GM21717 (cell line): Measurements from ENCODE around the gene NFIA.

Experiments used
- ATAC-seq: cut with Tn5 transposase; IDR thresholded peaks from one replicate; pipeline ENCODE4 v1.9.1; 2021; ENCODE audit warnings: mild to moderate bottlenecking, moderate library complexity; ENCODE audit not compliant: unreplicated experiment

NFIA gene

DNA sequence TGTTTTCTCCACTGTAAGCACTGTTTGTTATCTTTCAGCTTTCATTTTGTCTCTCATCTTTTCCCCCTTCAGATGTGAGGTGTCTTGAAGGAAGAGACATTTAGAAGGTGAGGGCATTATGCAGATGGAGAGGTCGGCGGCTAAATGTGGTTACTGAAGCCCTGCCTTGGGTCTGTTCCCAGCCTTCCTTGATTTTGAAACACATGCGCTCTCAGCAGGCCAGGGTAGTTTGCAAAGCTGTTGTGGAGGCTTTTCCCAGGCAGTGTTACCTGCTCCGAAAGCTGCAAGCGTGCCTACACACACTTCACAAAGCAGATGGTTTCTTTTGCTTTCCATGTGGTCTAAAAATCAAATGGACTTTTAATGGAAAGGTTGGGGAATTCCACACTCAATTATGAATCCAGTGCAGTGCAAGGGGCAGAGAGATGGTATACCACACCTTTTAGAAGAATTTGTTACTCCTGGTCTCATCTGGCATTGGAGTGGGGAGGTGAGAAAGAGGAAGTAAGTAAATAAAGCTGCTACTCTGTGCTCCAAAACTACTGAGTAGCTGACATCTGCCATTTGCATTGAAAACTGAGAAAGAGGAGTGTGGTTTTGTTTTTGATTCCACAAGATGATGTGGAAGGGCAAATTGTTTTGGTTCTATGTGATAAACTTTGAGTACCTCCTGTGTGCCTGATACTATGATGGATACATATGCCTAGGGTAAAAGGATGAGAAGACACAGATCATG lies 91.9 kb downstream of the NFIA start:
- peak; percentile 52 for ATAC-seq

DNA sequence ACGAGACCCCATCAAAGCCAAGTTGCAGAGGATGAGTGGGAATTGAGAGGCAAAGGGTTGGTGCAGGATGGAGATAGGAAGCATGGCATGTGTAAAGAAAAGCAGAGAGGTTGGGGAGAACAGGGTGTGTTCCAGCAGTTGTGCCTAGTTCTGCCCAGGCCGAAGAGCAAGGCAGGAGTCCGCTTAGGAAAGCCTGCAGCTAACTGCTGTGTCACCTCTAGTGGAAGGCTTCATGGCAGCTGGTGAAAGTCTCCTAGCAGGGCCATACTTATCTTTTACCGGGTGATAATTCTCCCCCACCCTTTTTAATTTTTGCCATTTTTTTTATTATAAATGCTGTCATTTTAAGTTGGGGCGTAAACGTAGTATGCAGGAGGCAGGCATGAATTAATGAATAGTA lies 93.6 kb downstream of the NFIA start:
- ATAC-seq: no peak

DNA sequence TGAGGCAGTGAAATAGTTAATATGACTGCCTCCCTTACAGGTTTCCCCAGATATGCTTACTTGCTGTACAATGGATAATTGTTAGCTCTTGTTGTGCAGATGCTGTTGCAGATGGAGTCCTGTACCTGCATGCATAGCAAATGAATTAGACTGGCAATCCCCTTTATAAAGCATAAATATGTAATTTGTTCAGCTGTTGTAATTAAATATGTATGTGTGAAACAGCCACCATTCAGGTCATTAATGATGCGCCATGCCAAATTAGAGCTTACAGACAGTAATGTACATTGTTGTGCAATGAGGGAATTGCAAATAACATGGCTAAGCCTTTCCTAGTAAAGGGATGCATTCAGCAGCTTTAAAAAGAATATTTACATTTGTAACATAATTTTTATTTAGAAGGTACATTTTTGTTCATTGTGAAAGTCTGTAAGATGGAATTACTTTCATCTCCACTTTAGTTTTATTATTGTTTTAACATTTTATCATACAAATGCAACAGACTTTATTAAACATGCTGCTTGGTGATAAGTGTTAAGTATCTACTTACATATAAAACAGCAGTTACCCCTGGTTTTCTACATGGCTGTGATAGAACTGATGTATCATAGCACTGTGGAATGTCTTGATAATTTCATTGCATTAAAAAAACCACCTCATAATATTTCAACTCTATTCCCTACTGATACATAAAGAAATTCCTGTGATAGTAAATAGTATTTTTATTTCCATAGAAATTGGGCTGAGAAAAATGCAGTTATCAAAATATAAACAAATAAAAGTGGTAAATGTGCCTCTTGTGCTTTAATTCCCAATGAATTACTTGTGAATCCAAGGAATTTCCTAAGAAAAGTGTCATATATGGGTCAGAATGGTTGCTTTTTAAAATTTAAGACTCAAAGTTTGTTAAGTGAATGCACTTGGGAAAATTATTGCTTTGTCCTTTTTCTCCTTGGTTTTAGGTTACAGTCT lies 99.0 kb downstream of the NFIA start:
- no peak for ATAC-seq

DNA sequence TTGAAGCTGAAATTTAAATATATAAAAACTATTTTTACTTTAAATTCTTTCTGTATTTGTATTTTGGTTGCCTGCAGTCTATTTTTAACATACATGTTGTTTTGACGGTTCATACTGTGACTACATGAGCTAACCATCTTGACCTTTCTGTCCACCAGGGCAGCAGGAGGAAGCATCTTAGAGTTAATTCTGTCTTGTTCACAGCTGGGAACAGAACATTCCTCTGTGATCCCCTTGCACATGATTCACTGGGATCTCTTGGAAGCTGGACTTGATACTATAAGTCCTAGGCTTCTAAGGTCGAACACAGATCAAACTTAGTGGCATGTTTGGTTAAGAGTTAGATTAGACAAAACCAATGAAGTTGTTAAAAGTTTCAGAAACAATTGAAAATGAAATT lies 99.7 kb downstream of the NFIA start:
- no peak for ATAC-seq

DNA sequence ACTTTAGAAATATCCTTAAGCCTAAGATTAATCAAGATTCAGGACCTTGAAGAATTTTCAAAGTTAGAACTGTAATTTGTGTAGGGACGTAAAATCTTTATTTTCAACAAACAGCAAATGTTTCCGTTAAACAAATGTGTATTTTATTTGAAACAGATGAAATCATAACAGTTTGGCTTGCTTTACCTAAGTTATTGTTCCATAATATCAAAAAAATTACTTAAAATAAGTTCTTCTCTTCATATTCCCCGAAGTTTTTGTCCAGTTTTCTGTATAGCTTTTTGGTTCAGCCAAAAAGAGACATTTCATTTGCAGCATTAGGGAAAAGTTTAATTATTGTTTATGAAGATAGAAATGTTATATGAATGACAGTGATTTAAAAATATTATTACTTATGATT lies 100.1 kb downstream of the NFIA start:
- ATAC-seq: no peak

DNA sequence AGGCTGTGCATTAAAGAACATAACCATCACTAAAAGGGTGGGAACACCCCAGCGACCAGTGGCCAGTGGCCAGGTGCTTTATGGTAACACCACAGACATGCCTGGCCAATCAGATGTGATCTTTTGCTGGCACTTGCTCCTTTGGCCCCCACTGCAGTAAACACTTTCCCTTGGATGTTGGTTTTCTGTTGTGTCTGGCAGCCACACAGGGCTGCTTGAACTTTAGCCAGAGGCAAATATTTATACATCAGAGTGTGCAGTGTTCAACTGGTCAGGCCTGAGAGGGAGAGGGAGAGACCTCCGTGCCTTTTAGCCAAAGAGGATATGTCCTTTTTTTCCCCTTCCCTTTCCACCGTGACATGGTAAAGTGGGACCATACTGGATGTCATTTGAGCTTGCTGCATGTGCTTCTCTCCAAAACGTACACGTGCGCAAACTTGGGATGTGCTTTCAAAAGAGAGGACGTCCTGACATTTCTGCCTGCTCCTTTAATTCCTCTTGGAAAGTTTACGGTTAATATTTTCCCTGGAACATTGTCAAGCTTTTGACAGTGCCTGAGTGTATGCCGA lies 101.2 kb downstream of the NFIA start:
- ATAC-seq: no peak

DNA sequence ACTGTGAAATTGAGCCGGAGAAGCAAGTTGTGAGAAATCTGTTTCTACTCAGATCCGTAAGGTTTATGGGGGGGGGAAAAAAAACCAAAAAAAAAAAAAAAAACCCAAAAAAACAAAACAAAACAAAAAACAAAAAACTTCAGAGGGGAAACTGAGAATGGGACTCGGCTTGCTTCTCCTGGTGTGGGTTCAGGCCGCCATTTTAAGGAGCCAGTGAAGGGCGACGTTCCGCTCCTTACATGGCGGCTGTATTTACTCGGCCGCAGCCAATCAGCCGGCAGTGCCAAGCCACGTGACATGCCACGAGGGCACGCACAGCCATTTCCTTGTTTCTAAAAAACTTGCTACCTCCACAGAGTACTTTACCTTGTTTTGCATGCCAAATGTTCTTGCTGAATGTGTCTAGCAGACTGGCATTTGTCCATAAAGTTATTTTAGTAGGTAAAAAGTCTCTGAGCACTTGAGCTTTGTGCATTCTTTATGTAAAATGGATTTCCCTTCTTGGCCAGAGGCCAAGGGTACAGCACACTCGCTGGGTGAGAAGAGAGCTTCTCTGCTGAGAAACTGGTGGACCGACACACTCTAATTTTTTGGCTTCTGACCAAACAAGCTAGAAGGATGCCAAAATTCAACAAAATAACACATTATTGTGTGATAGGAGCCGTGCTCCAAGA lies 101.8 kb downstream of the NFIA start:
- no peak for ATAC-seq

DNA sequence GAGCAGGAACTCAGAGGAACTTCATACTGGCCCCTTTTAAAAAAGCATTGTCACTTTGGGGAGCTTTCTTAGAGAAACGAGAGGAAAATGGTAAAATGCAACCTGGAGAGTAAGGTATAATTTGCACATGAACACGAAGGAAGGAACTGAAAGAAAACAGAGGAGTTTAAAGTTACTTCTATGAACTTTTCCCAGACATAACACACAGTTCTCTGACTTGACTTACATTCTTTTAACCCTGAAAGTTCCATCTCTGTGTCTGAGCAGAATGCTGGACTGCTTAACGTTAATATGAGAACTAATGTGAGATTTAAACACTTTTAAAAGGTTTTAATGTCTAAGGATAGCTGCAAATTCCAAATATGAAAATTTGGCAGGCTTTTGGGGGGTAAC lies 102.3 kb downstream of the NFIA start:
- no peak for ATAC-seq

DNA sequence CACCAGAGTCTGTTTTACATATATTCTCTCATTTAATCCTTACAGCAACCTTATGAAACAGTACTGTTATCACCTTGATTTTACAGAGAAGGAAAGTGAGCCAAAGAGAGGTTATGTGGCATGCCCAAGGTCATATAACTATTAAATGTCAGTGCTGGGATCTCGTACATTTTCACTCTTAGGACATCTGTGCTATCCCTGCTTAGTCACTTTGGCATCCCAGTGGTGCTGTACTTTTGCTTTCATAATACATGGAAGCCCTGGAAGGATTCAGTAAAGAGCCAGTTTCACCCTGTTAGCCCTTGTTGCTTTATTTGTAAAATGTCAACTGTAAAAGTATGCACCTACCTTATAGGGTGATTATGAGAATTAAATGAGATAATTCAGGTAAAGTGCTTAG lies 104.4 kb downstream of the NFIA start:
- no peak for ATAC-seq

DNA sequence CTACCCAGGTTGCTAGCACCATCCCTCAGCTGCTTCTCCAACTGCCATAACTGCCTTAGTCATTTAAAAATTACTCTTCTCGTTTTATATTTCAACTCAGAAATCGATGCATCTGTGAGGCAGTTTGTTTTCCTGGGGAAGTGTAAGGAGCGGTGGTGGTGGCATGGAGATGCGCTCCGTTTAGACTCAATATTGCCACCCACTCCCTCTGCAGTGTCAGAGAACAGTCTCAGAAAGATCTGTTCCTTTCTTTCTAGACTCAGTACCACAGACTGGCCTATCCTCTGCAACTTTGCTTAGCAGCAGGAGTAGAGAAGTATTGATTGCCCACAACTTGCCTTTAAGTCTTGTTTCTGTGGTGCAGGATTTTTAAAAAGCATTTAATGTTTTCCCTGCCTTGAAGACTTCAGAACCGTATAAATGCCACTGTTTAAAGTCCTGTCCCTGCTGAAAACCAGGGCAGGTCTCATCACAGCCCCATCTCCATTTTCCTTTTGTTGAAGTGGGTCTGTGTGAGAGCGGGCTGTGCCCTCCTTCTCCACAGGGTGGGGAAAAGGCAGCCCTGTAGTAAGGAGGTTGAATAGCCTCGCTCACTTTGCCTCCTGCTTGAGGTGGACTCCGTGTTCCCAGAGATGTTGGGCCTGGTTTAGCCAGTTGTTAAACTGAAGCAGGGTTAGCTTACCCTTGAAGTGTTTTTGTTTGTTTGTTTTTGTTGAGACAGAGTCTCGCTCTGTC lies 105.2 kb downstream of the NFIA start:
- ATAC-seq: no peak

DNA sequence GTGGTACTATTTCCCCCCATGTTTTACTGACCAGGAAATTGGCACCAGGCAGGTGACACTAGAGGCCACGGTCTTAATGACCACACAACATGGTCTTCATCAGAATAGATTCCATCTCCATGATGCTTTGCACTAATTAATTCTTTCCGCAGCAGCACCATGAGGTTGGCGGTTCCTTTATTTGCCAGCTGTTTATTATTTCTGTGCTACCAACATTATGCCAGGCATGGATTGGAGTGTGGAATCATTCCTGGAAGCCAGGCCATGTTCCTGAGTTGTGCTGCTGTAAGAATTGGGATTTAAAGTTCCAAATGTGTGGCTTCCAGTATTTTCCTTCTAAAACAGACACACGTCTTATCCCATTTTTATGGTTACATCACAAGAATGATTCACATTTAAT lies 107.8 kb downstream of the NFIA start:
- ATAC-seq: no peak

DNA sequence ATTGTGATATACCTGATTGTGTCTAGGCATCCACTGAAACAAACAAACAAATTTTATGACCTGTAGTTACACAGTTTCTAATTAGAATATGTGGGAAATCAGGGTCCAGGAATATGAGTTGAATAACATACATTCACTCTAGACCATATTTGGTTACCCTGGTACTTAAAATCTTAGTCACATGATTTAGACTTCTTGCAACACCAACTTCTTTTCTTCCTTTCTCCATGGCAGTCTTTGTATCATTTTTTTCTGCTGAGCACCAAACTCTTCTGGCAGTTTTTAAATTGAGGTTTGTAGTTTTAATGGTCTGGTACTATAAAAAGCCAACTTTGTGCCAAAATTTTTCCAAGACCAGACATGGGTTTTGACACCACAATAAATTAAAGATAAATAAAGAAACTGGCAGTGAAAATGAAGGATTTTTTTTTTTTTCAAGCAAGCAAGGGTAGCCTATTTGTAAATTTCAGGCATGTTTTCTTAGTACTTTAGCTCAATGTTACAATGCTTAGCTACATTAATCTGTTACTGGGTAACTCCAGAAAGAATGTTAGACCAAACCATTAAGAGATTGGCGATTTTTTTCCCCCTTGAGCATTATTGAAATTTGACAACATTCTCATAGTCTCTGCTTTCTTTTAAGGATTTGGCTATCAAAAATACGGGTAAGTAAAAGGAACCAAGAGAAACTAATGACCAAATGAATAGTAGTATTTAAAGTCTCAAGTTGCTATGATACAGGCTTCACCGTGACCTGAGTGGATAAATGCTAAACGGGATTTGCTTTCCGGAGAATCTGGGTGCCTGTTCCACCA lies 108.5 kb downstream of the NFIA start:
- no peak for ATAC-seq

DNA sequence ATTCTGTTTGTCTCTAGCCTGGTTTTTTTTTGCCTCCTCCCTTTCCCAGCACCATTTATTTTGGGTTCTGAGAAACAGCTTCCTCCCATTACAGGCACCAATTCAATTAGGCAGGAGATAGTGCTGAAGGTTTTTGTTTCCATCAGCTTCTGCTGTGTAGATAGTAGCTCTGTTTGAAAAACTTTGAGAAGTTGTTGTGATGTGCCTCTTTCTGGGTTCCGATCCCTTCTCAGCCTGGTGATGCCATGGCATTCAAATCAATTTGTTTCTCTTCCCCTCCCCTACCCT lies 109.0 kb downstream of the NFIA start:
- ATAC-seq: no peak

DNA sequence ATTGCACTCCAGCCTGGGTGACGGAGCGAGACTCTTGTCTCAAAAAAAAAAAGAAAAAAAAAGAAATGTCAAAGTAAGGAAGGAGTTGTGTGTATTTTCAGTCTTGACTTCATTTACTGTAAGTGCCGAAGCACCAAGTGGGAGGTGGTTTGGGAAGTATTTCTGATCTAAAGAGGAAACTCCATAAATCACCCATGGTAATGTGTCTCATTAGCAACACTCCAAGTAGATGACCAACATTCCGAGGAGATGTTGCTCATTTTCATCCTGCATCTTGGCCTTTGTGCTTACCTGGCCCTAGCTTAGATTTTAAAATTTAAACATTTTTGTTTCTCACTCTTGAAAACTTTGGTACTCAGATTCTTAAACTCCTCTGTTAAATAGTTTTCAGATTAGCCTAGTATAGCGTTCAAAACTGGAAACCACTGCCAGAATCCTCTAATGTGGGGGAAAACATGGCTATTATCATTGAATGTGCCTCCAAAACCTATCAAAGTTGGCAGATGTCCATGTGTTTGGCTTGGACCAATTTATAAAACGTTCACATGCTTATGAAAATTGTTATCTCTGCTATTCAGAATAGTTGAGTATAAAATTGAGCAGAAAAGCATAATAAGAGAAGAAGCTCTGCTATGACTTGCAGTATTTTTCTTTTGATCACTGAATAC lies 110.4 kb downstream of the NFIA start:
- no peak for ATAC-seq

DNA sequence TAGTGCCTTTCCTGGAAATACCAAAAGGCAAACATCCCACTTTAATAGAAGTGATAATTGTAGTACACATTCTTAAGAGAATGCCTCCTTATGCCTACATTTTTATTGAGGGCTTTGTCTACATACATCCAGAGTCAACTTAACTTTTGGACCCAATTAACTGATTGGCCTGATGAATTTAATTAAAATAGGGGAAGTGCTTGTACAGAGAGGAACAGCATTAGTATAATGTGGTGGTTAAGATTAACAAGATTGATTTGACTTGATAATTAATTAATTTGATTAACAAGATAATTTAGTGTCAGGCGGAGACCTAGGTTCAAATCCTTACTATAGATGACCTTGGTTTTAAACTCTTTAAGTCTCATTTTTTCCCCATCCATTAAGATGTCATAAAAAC lies 111.4 kb downstream of the NFIA start:
- no peak for ATAC-seq

DNA sequence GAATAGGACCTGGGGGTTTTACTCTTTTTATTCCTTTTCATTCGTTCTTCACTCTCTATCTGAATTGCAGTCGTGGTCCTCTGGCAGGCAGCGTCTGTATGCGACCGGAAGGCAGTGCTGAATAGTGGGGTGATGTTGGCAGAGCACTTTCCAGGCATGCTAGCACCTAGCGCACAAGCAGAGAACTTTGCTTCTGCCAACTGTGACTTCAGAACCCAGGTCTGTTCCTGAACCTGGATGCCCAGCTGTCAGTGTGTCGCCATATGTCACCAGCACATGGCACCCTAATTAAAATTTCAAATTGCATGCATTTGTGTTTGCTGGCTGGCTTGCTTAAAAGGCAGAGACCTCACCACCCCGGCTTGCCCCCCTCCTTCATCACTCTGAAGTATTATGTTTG lies 116.2 kb downstream of the NFIA start:
- ATAC-seq: no peak

DNA sequence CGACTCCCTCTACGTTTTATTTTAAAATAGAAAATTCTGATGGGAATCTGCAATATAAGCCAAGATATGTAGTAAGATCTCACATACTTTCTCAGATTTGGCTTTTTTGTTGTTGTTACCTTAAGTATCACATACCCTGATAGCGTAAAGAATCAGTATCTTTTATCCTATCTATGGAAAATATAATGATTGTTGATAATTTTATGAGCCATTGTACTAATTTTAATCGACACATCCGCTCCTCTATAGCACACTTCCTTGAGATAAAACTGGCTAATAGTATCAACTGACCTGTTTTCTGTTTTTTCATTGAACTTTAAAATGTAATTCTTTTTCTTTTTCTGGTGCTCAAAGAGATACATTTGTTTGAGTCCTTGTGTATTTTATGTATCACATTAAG lies 118.7 kb downstream of the NFIA start:
- ATAC-seq: no peak

DNA sequence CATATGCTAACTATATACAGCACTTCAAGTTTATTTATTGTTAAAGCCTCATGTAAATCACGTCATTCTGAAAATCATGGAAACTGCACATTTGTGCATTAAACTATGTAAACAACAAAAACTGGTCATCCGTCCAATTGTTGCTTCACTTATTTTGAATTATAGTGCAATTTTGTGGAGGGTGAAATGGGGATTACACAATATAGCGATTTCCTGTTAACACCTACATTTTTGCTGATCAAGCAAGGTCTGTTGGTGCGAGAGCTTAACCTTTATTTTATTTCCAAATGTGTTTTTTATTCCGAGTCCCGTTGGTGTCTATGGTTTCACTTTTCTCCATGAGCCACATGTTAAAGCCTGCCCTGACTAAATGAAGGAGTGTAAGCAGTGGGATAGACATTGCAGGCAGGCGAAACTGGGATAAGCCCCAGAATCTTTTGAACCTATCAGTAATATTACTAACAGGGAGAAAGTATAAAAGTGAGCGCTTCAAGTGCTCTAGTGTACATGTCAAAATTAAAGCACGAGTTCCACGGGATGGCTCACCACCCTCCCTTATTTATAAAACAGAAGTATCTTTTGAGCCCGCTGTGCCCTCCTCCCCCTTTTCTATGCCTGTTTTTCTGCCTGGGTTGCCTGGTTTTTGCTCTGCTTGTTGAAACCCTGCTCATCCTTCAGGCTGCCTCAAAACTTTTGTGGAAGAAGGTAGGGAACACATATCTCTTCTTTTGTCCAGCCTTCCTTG lies 120.7 kb downstream of the NFIA start:
- no peak for ATAC-seq

DNA sequence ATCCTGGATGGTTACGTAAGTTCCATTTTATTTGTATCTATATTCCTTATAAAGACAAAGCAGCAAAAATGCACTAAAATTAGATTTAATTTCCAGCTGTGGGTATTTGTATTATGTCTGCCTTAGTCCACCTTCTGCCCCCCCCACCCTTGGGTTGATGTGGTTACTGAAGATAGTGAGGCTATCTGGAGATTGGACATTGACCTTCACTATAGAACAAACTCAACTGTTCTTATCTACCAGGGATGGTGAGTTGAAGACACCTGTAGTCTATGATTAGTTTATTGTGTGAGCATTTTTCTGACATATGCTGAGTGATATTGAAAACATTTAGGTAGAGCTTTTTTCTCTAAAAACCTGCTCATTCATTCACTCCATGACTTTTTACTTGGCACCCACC lies 122.2 kb downstream of the NFIA start:
- no peak for ATAC-seq
